ENCODE data around the gene TUBB2A. TPM values are rescaled to one million over a fixed set of nuclear protein-coding genes. Genes with fewer than 3 reads are reported as not detected.

Gene TUBB2A
- total RNA-seq = 15.4 TPM
- long read RNA-seq, transcript TUBB2A-201 (4 exons, 1,595 nt) = major isoform, 17 of 22 reads
- long read RNA-seq, partial matches to known transcripts = 1 of 22 reads
- long read RNA-seq, other reads (novel, unspliced or antisense) = 4 of 22 reads

DNA sequence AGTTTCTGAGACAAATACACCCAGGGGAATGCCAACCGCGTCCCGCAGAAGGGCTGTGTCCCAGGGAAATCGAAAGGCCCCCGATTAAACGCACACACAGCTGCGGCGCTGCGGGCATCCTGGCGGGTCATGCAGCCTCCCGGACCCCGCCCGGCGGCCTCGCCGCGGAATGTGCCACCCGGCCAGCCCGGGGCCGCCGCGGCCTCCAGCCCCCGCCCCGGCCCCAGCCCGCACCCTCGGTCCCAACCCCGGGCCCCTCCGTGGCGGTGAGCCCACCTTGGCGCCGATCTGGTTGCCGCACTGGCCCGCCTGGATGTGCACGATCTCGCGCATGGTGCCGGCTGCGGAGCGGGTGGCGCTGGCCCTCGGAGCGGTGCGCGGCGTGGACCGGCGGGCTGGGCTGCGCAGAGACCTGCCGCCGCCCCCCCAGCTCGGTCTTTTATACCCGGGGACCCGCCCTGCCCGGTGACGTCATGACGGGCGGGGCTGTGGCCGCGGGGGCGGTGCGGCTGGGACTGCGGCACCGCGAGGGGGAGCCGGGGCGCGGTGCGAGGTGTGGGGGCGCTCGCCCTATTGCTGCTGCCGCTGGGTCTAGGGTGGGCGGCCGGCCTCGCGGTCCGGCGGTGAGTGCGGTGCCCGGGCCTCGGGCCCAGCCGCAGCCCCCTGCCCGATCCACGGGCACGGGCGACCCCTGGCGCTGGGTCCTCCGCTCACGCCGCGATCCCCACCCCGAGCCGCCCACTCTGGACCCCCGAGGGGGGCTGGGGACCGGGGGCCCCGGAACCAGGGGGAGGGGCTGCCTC, at the start of gene TUBB2A:
TUBB2A (minus strand) TSS at position 414 of the 803 bp plus-strand sequence; CDS start at position 333, 81 bp downstream.
- H3K4me1 ChIP-seq = peaks cover 7% of the 10 kb centered on the region
- intact Hi-C loops (cut with DNase I) = no loop called here
- H3K9me3 ChIP-seq = no peaks in the 10 kb centered on the region
- TF ChIP-seq, protein P1, sequence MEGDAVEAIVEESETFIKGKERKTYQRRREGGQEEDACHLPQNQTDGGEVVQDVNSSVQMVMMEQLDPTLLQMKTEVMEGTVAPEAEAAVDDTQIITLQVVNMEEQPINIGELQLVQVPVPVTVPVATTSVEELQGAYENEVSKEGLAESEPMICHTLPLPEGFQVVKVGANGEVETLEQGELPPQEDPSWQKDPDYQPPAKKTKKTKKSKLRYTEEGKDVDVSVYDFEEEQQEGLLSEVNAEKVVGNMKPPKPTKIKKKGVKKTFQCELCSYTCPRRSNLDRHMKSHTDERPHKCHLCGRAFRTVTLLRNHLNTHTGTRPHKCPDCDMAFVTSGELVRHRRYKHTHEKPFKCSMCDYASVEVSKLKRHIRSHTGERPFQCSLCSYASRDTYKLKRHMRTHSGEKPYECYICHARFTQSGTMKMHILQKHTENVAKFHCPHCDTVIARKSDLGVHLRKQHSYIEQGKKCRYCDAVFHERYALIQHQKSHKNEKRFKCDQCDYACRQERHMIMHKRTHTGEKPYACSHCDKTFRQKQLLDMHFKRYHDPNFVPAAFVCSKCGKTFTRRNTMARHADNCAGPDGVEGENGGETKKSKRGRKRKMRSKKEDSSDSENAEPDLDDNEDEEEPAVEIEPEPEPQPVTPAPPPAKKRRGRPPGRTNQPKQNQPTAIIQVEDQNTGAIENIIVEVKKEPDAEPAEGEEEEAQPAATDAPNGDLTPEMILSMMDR (IDR thresholded peaks at IDR 0.05) = peak; percentile 45
- H3K27ac ChIP-seq = peak within 1 kb of the TSS; percentile 95
- peak; percentile 93 for ATAC-seq
- no peaks in the 10 kb centered on the region for H3K27me3 ChIP-seq
- peak within 1 kb of the TSS; percentile 83 for H3K4me3 ChIP-seq
- peaks cover 6% of the 10 kb centered on the region for H3K36me3 ChIP-seq
- peak; percentile 91 for DNase-seq

DNA sequence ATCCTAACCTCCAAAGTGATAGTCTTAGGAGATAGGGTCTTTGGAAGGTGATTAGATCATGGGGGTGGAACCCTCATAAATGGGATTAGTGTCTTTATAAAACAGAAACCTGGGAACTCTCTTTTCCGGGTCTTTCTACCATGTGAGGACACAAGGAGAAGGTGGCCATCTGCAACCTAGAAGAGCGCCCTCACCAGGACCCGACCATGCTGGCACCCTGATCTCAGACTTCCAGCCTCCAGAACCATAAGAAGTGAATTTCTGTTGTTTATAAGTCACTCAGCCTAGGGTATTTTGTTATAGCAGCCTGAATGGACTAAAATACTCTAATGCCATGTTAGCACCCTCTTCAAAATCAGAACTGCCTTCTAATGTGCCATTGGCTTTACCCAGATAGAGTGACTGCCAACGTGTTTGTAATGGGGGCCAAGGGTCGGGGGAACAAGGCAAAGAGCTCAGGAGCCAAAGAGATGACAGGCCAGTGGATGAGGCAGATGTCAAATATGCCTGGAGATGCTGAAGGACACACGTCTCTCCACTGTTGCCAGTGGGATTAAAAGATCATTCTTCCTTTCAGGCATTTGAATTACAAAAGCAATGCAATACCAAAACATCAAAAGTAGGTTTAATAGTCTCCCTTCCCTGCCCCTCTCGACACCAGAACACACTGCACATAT, 49.1 kb upstream of the TUBB2A start:
- TF ChIP-seq, protein P1 (IDR thresholded peaks at IDR 0.05) = no peak
- DNase-seq (no peak), ATAC-seq (no peak)
- Histone ChIP-seq H3K4me3 (no peak overlapping the region), H3K4me1 (no peaks in the 10 kb centered on the region), H3K27me3 (no peaks in the 10 kb centered on the region), H3K27ac (no peak overlapping the region), H3K9me3 (no peaks in the 10 kb centered on the region), H3K36me3 (no peaks in the 10 kb centered on the region)
- intact Hi-C loops (cut with DNase I) = no loop called here

DNA sequence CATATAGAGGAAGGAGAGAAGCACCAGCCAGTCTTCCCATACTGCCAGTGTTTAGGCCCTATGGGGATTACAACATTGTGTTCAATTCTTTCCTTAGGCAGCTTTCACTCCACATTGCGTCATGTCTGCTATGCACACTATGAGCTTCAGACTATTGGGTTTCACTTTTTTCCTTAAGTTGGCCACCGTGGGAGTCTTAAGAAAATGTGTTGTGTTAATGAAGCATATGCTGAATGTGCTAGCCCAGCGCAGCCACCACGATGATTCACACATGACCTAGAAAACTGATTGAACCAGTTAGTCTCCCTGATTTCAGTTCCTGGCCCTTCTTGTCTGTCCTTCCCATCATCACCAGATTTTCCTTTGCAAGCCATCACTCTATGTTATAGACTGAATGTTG, 48.6 kb upstream of the TUBB2A start:
- Histone ChIP-seq H3K36me3 (no peaks in the 10 kb centered on the region), H3K9me3 (no peaks in the 10 kb centered on the region), H3K4me3 (no peak overlapping the region), H3K4me1 (no peaks in the 10 kb centered on the region), H3K27me3 (no peaks in the 10 kb centered on the region), H3K27ac (no peak overlapping the region)
- DNase-seq = no peak
- TF ChIP-seq, protein P1 (IDR thresholded peaks at IDR 0.05) = no peak
- intact Hi-C loops (cut with DNase I) = no loop called here
- ATAC-seq = peak; percentile 32

DNA sequence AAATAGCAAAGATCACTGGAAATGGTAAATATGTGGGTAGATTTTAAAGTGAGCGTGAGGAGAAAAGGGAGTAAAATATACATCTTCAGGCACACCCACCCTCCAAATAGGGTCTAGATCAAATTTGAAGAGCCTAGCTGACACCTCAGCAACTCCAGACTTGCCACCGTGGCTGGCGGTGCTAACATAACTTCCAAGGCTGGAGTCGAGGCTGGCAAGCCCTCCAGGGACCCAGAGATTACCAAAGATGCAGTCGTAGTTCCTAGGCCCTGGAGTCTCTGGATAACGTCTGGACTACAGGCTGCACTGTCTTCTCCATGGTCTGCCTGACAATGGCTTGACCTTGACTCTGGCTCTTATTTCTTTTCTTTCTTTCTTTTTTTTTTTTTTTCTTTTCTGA, 47.6 kb upstream of the TUBB2A start:
- intact Hi-C loops (cut with DNase I) = no loop called here
- Histone ChIP-seq H3K4me3 (no peak overlapping the region), H3K9me3 (no peaks in the 10 kb centered on the region), H3K27me3 (no peaks in the 10 kb centered on the region), H3K27ac (no peak overlapping the region), H3K4me1 (no peaks in the 10 kb centered on the region), H3K36me3 (no peaks in the 10 kb centered on the region)
- ATAC-seq (no peak), DNase-seq (no peak)
- TF ChIP-seq, protein P1 (IDR thresholded peaks at IDR 0.05) = no peak

DNA sequence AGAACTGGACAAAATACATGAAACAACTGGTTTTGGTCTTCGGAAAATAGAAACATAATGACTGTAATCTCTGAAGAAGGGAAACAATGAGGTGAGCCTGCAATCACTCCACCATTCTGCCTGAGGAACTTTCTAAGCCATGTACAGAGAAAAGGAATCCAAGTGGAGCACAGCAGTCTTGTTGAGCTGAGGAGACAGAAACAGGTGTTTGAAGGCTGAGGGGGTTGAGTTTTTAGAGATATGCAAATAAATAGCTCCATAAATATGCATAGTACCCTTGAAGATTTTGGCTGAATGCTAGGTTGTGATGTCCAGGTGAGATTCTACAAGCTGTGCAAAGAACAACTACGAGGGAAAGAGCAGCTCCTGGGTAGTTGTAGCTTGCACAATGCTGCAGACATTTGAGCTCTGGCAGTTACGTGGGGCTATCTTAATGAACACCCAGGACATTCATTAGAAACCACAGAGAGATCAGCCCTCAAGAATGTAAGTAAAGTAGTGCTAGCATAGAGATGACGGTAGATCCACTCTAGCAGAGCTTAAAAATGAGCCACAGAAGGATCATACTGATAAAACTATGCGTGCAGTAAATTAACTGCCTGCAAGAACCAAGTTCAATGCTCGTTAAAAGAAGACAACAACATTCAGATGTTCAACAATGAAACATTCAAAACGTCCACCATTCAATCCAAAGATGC, 45.8 kb upstream of the TUBB2A start:
- TF ChIP-seq, protein P1 (IDR thresholded peaks at IDR 0.05) = no peak
- intact Hi-C loops (cut with DNase I) = no loop called here
- no peak for ATAC-seq

More for the DNA sequence above, 45.8 kb upstream of the TUBB2A start:
- H3K9me3 ChIP-seq = no peaks in the 10 kb centered on the region
- H3K27me3 ChIP-seq = no peaks in the 10 kb centered on the region
- H3K4me3 ChIP-seq = no peak overlapping the region
- no peak for DNase-seq
- H3K36me3 ChIP-seq = no peaks in the 10 kb centered on the region
- H3K27ac ChIP-seq = no peak overlapping the region
- H3K4me1 ChIP-seq = no peaks in the 10 kb centered on the region

Data from upper lobe of right lung (tissue), 1 donor.